ENCODE data around the gene NELFE.

DNA sequence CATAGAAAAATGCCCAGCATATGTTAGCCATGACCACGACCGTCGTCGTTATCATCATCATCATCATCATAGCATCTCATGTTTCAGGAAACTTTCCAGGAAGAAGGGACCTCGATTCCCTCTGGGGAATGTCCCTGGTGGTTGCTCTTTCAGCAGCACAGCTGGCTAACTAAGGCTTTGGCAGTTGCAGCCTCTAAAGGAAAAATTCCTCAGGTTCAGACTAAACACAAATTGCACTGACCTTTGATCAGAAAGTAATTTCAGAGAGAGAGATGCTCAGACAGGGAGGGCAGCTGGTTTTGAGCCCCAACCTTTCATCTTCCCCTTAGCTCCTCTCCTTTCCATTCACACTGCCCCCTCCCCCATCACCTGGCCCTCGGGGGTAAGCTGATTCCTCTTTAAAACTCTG, 18.5 kb downstream of the NELFE start:
- TF ChIP-seq CTCF (IDR thresholded peaks at IDR 0.05), result no peak
- TF ChIP-seq POLR2A (IDR thresholded peaks at IDR 0.05), result no peak
- no peak for TF ChIP-seq POLR2AphosphoS5 (IDR thresholded peaks at IDR 0.05)
